Nephron progenitor cell (in vitro differentiated cells): ENCODE measurements around the gene B4GAT1.

Experiments used
- DNase-seq: peaks from one replicate; pipeline ENCODE4 v3.0.0; 2021
- H3K27ac Mint-ChIP-seq: 2 replicates; pipeline ENCODE4 v1.8.0; 2021; ENCODE audit warnings: mild to moderate bottlenecking, moderate library complexity, mixed read lengths
- H3K27me3 Mint-ChIP-seq: 2 replicates; pipeline ENCODE4 v1.8.0; 2021; ENCODE audit warnings: mild to moderate bottlenecking, low read depth, mixed read lengths; ENCODE audit not compliant: poor library complexity
- H3K36me3 Mint-ChIP-seq: 2 replicates; pipeline ENCODE4 v1.8.0; 2021; ENCODE audit warnings: low read depth, mixed read lengths
- H3K4me1 Mint-ChIP-seq: 2 replicates; pipeline ENCODE4 v1.8.0; 2021; ENCODE audit warnings: mixed read lengths
- H3K4me3 Mint-ChIP-seq: 2 replicates; pipeline ENCODE4 v1.8.0; 2021; ENCODE audit warnings: mild to moderate bottlenecking, moderate library complexity, mixed read lengths
- H3K9me3 Mint-ChIP-seq: 2 replicates; pipeline ENCODE4 v1.8.0; 2021; ENCODE audit warnings: mild to moderate bottlenecking, moderate library complexity, mixed read lengths
- CTCF ChIP-seq: fragments of 200-600 bp; sonication (generic); IDR thresholded peaks from 2 replicates; pipeline ENCODE4 v1.5.0; 2021; ENCODE audit warnings: antibody characterized with exemption

Gene B4GAT1

GRCh38 chr11:66340596-66341501 lies 6.6 kb downstream of the B4GAT1 start:
- Mint-ChIP-seq H3K4me1 (peaks cover 44% of the 10 kb centered on the region), H3K4me3 (no peak overlapping the region)

GRCh38 chr11:66339686-66340483 lies 7.5 kb downstream of the B4GAT1 start:
- peaks cover 41% of the 10 kb centered on the region for H3K4me1 Mint-ChIP-seq
- peaks cover 5% of the 10 kb centered on the region for H3K27me3 Mint-ChIP-seq
- TF ChIP-seq CTCF, result no peak
- DNase-seq, result no peak
- H3K27ac Mint-ChIP-seq, result peak overlapping the region; percentile 42
- no peaks in the 10 kb centered on the region for H3K9me3 Mint-ChIP-seq
- no peak overlapping the region for H3K4me3 Mint-ChIP-seq
- H3K36me3 Mint-ChIP-seq, result peaks cover 11% of the 10 kb centered on the region

More at GRCh38 chr11:66340596-66341501, 6.6 kb downstream of the B4GAT1 start:
- Mint-ChIP-seq H3K9me3 (no peaks in the 10 kb centered on the region), H3K27ac (no peak overlapping the region), H3K27me3 (peaks cover 5% of the 10 kb centered on the region), H3K36me3 (peaks cover 11% of the 10 kb centered on the region)
- TF ChIP-seq CTCF, result no peak
- DNase-seq, result no peak

- no peak for DNase-seq
- Mint-ChIP-seq H3K36me3 (peaks cover 11% of the 10 kb centered on the region), H3K27me3 (peaks cover 2% of the 10 kb centered on the region), H3K4me3 (no peak overlapping the region), H3K9me3 (no peaks in the 10 kb centered on the region), H3K27ac (peak overlapping the region; percentile 54), H3K4me1 (peaks cover 36% of the 10 kb centered on the region)
- TF ChIP-seq CTCF, result no peak
Measured at GRCh38 chr11:66339162-66339675, 8.2 kb downstream of the B4GAT1 start.

- Mint-ChIP-seq H3K4me1 (peaks cover 32% of the 10 kb centered on the region), H3K9me3 (no peaks in the 10 kb centered on the region), H3K4me3 (no peak overlapping the region), H3K27me3 (peaks cover under 1% of the 10 kb centered on the region), H3K36me3 (peaks cover 11% of the 10 kb centered on the region), H3K27ac (no peak overlapping the region)
- DNase-seq, result no peak
- no peak for TF ChIP-seq CTCF
Measured at GRCh38 chr11:66338276-66339161, 8.9 kb downstream of the B4GAT1 start.

GRCh38 chr11:66337103-66337899 lies 10.1 kb downstream of the B4GAT1 start:
- no peaks in the 10 kb centered on the region for H3K27me3 Mint-ChIP-seq
- TF ChIP-seq CTCF, result no peak
- DNase-seq, result no peak
- H3K9me3 Mint-ChIP-seq, result no peaks in the 10 kb centered on the region
- H3K4me3 Mint-ChIP-seq, result no peak overlapping the region
- peaks cover 11% of the 10 kb centered on the region for H3K36me3 Mint-ChIP-seq
- peak overlapping the region; percentile 83 for H3K27ac Mint-ChIP-seq
- H3K4me1 Mint-ChIP-seq, result peaks cover 26% of the 10 kb centered on the region
